GM20431 (cell line): ENCODE data around the gene BRMS1.
"Not testable (repeated sequence)": the region's sequence is repeated elsewhere in the genome, so short reads cannot be mapped to it uniquely, and the experiment has no call there.

ENCODE experiments used
- in situ Hi-C: fragments of 300-500 bp; cut with MseI, MboI; formaldehyde crosslinking; loops from one replicate; pipeline ENCODE4 v1.15.0; 2020; ENCODE audit warnings: low sequenced_read_pairs; ENCODE audit not compliant: unreplicated experiment

BRMS1 gene, protein sequence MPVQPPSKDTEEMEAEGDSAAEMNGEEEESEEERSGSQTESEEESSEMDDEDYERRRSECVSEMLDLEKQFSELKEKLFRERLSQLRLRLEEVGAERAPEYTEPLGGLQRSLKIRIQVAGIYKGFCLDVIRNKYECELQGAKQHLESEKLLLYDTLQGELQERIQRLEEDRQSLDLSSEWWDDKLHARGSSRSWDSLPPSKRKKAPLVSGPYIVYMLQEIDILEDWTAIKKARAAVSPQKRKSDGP

DNA sequence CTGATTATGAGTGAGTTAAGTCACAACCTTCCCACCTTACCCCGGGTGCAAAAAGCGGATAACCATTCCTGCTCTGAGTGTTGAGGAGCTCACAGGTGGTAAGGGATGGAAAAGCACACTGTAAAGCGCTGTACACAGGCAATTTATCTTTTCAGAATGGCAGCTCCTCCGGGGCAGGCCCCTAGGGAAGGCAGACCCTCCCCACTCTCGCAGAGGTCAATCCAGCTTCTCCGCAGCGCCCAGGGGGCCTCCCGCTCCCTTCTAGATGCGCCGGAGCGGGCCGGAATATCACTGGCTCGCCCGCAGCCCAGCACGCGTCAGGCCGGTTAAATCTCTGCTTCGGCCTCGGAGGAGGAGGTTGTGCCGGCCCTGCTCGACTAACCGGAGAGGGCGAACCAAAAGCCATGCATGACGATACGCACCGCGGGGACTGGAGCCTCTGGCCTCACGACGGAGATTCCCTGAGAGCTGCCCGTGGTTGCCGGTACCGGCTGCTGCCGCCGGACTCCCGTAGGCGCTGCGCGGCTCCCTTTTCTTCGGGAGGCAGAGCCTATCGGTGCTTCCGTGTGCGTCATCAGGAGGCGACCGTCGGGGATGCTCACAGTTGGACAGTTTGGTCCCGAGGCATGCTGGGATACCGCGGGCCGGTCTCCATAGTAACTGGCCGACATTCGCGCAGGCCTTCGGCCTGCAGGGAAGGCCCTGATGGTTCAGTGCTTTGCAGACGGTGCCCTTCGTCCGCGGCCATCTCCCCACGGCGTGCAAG is at the start of gene BRMS1:
TSS of gene BRMS1 (minus strand) at position 555 of the 766 bp plus-strand sequence. CDS start 2,870 bp downstream, outside the sequence.
- in situ Hi-C loops = no loop called here

DNA sequence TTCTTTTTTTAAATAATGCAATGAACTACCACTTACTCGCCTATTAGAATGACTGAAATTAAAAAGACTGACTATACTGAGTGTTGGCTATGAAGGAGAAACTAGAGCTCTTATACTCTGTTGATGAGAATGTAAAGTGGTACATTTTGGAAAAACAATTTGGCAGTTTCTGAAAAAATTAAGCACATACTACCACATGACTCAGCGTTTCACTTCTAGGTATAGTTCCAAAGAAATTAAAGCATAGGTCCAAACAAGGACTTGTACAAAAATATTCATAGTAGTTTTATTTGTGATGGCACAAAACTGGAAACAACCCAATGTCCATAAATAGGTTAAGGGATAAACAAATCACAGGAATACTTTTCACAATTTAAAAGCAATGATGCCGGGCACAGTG is 49.0 kb upstream of the BRMS1 start:
- in situ Hi-C loops = no loop called here

DNA sequence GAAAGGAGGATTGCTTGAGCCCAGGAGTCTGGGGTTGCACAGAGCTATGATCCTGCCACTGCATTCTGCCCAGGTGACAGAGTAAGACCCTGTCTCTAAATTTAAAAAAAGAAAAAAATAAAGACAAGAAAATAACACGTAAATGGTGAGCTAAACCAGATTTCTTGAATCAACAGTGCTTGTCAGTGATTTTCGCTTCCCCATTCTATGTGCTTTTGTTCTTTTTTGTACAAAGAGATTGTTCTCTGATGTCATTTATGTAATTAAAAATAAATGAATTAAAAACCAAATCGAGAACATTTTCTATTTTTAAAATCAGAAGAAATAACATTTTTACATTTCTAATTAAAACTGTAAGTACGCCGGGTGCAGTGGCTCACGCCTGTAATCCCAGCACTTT is 46.4 kb upstream of the BRMS1 start:
- in situ Hi-C loops = no loop called here

GRCh38 chr11:66388780-66389386 is 44.0 kb upstream of the BRMS1 start:
- in situ Hi-C loops = no loop called here

DNA sequence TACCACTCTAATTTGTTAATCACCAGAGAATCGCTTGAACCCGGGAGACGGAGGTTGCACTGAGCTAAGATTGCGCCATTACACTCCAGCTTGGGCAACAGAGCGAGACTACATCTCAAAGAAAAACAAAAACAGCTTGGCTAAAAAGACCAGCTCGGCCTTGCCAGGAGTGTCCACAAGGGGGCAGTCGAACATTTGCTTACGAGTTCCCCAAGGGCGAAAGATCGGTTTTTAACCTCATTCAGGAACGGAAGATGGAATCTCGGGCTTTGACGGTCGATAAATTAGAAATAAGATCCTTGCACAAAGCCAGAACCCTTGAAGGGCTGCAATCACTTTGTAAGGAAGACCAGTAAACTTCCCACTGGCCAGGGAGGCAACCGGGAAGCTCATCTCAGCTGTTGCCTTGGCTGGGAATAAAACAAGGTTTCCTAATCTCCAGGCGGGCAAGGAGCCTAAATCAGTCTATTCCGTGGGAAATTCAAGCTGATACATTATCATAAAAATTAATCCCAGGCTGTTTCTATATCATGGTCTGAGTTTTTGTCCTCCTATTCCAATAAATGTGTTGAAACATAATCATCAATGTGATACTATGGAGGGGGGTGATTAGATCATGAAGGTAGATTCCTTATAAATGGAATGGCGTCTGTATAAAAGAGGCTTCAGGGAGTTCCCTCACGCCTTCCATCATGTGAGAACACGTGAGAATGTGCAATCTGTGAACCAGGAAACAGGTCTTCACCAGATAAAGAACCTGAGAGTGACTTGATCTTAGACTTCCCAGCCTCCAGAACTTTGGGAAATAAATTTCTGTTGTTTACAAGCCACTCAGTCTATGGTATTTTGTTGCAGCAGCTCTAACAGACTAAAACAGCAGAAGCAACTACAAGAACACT is 41.5 kb upstream of the BRMS1 start:
- in situ Hi-C loops = no loop called here

DNA sequence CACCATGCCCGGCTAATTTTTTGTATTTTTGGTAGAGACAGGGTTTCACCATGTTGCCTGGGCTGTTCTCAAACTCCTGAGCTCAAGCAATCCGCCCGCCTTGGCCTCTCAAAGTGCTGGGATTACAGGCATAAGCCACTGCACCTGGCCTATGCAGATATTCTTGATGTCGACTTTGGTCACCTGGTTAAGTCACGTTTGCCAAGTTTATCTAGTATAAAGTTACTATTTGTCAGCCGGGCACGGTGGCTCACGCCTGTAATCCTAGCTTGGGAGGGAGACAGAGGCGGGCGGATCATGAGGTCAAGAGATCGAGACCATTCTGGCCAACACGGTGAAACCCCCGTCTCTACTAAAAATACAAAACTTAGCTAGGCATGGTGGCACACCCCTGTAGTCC is 39.4 kb upstream of the BRMS1 start:
- in situ Hi-C loops = not testable (repeated sequence)

DNA sequence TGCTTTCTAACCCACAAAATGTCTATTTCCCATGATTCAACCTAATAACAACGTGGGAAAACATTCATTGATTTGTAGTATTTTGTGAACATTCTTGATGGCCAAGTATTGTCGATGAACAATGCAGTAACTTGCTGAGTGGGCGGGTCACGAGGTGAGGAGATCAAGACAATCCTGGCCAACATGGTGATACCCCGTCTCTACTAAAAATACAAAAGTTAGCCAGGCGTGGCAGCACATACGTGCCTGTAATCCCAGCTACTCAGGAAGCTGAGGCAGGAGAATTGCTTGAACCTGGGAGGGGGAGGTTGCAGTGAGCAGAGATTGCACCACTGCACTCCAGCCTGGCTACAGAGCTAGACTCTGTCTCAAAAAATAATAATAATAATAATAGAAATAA is 35.4 kb upstream of the BRMS1 start:
- in situ Hi-C loops = not testable (repeated sequence)

GRCh38 chr11:66373690-66374287 is 28.9 kb upstream of the BRMS1 start:
- in situ Hi-C loops = not testable (repeated sequence)

DNA sequence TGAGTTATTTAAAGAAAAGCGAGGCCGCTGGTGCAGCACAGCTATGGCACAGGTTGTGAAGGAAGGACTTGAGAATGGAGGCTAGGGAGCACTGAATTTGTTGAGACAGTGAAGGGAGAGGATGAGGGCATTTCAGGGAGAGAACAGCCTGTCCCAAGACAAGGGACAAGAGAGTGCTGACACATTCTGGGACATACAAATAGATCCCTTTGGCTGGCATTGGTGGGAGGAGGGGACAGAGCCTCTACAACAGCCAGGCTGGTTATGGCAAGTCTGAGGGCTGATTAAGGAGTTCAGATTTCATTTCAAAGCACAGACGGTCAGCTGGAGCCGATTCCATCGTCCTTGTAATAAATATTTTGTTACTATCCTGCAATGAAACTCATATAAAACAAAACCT is 28.4 kb upstream of the BRMS1 start:
- in situ Hi-C loops = no loop called here

DNA sequence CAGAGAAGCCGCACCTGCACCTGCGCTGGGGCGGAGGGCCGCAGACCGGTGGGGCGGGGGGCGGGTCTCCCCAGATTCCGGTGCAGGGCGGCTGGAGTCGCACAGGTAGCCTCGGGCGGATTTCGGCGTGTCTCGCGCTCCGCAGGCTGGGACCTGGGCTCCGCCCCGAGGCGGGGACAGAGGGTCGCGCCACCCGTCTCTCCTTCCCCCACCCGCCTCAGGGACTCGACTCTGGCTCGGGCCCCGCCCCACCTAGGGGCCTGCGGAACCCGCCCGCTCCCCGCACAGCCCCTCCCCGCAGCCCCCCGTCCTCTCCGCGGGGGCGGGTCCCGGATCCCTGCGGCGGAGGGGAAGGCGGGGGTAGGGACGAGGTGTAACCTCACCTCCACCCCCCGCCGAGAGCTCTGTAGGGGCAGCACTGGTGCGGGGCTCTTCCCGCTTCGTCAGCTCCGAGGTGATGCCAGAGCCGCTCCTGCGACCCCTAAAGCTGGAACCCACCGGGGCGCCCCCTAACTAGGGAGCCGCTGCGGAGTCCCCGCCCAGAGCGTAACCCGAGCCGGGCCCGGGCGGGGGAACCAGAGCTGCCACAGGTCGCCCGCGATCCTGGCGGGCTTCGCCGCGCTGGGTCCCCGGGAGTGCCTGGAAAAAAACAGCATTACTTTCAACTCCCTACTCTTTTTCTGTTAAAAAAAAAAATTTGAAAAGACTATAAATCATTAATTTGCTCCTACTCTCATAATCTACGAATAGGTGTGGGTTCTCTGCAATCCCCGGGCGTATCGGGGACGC is 26.9 kb upstream of the BRMS1 start, which contains the start of gene SLC29A2:
TSS of gene SLC29A2 (minus strand) at position 134 of the 789 bp plus-strand sequence. CDS start 169 bp downstream, outside the sequence.
- in situ Hi-C loops = no loop called here

GRCh38 chr11:66369073-66369894 is 24.4 kb upstream of the BRMS1 start:
- in situ Hi-C loops = no loop called here

DNA sequence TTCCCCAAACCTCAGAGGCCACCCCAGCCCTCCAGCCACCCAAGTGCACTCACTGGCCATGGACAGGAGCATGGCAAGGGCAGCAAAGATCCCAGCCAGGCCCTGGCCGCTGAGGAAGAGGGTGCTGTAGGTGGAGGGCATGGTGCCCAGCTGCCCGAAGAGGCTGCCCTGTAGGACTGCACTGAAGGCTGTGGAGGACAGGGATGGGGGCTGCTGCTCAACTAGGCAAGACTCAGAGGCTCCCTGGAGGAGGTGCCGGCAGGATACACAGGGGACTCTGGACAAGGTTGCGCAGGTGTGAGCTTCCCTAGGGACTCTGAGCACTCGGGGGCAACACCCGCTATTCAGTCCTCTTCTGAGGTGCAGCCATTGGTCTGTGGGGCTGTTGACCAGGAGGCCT is 23.6 kb upstream of the BRMS1 start:
- in situ Hi-C loops = no loop called here

- in situ Hi-C loops = no loop called here
Observed at GRCh38 chr11:66367561-66368312, 22.8 kb upstream of the BRMS1 start.

DNA sequence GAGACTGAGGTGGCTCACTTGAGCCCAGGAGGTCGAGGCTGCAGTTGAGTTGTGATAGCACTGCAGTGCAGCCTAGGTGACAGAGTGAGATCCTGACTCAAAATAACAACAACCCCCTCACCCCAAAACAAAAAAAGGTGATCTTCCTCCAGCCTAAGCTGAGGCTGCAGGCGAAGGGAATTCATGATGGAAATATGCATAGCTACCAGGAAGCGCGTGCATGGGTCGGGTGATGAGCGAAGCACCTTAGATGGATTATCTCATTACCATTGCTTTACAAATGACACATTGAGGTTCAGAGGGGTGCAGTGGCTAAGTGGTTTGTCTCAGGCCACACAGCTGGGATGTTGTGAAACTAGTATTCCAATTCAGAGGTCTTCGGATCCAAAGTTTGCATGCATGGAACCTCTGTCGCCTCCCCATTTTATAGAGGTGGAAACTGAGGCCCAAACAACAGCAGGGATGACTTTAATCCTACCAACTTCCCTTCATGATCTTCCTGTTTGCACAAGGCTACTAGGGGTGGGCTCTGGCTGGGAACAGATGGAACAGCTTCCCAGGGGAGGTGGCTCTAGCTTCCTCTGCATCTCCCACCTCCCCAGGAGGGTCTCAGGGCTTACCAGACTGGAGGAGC is 22.1 kb upstream of the BRMS1 start:
- in situ Hi-C loops = no loop called here

- in situ Hi-C loops = no loop called here
Observed at GRCh38 chr11:66365711-66366619, 21.1 kb upstream of the BRMS1 start.

GRCh38 chr11:66365166-66365565 is 20.3 kb upstream of the BRMS1 start:
- in situ Hi-C loops = no loop called here
